EL (cell line): ENCODE data around the gene PUS3.
"Not testable (repeated sequence)": the region's sequence is repeated elsewhere in the genome, so short reads cannot be mapped to it uniquely, and the experiment has no call there.

Experiments
- DNase-seq: peaks from one replicate; pipeline ENCODE4 v3.0.0-alpha.2; 2016

Gene PUS3

DNA sequence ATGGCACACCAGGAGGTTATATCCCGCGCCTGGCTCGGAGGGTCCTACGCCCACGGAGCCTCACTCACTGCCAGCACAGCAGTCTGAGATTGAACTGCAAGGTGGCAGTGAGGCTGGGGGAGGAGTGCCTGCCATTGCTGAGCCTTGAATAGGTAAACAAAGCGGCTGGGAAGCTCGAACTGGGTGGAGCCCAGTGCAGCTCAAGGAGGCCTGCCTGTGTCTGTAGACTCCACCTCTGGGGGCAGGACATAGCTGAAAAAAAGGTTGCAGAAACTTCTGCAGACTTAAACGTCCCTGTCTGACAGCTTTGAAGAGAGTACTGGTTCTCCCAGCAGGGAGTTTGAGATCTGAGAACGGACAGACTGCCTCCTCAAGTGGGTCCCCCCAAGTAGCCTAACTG lies 45.3 kb downstream of the PUS3 start:
- DNase-seq, result not testable (repeated sequence)

GRCh38 chr11:125846188-125846587 lies 56.8 kb downstream of the PUS3 start:
- DNase-seq, result no peak
